Measurements from ENCODE around the gene PARD3B. TPM values are rescaled to one million over a fixed set of nuclear protein-coding genes. Genes with fewer than 3 reads are reported as not detected.

PARD3B gene
- total RNA-seq, 2 experiments from 2014 or later = 0.11 to 0.88 TPM

GRCh38 chr2:204634564-204634963, 89.3 kb downstream of the PARD3B start:
- POLR2A ChIA-PET = interaction anchor here (0.6 kb wide), 1 partner anchor 668 kb away, joined by 3 read pairs; no protein-coding TSS in a partner anchor
- no peak for DNase-seq
- Mint-ChIP-seq H3K4me1 (ENCODE audit: low read depth) (no peaks in the 10 kb centered on the region), H3K36me3 (ENCODE audit: low read depth) (no peaks in the 10 kb centered on the region), H3K27ac (no peak overlapping the region), H3K9me3 (no peaks in the 10 kb centered on the region), H3K4me3 (no peak overlapping the region), H3K27me3 (peaks cover 2% of the 10 kb centered on the region)
- no peak for ATAC-seq
- TF ChIP-seq CTCF (IDR thresholded peaks at IDR 0.05) = no peak
- CTCF ChIA-PET = no interaction called here
- intact Hi-C loops (cut with micrococcal nuclease) = no loop called here

GRCh38 chr2:204635478-204635877, 90.2 kb downstream of the PARD3B start:
- Mint-ChIP-seq H3K36me3 (ENCODE audit: low read depth) (no peaks in the 10 kb centered on the region), H3K9me3 (no peaks in the 10 kb centered on the region), H3K27me3 (peaks cover 3% of the 10 kb centered on the region), H3K4me1 (ENCODE audit: low read depth) (no peaks in the 10 kb centered on the region), H3K4me3 (no peak overlapping the region), H3K27ac (no peak overlapping the region)
- DNase-seq (no peak), ATAC-seq (no peak)
- CTCF ChIA-PET = no interaction called here
- intact Hi-C loops (cut with micrococcal nuclease) = no loop called here
- no peak for TF ChIP-seq CTCF (IDR thresholded peaks at IDR 0.05)
- POLR2A ChIA-PET = no interaction called here

- Mint-ChIP-seq H3K9me3 (no peaks in the 10 kb centered on the region), H3K27me3 (peaks cover 3% of the 10 kb centered on the region), H3K4me1 (ENCODE audit: low read depth) (no peaks in the 10 kb centered on the region), H3K27ac (no peak overlapping the region), H3K36me3 (ENCODE audit: low read depth) (no peaks in the 10 kb centered on the region), H3K4me3 (no peak overlapping the region)
- CTCF ChIA-PET = no interaction called here
- no peak for ATAC-seq
- no peak for DNase-seq
- intact Hi-C loops (cut with micrococcal nuclease) = no loop called here
- POLR2A ChIA-PET = no interaction called here
- TF ChIP-seq CTCF (IDR thresholded peaks at IDR 0.05) = no peak
Measured at GRCh38 chr2:204638471-204639194, 93.4 kb downstream of the PARD3B start.

GRCh38 chr2:204643326-204643725, 98.1 kb downstream of the PARD3B start:
- no peak for DNase-seq

More at GRCh38 chr2:204643326-204643725, 98.1 kb downstream of the PARD3B start:
- H3K36me3 Mint-ChIP-seq (ENCODE audit: low read depth) = no peaks in the 10 kb centered on the region
- H3K27ac Mint-ChIP-seq = no peak overlapping the region
- POLR2A ChIA-PET = no interaction called here
- peaks cover 5% of the 10 kb centered on the region for H3K27me3 Mint-ChIP-seq
- no peak for ATAC-seq
- no peaks in the 10 kb centered on the region for H3K9me3 Mint-ChIP-seq
- H3K4me3 Mint-ChIP-seq = no peak overlapping the region
- TF ChIP-seq CTCF (IDR thresholded peaks at IDR 0.05) = no peak
- H3K4me1 Mint-ChIP-seq (ENCODE audit: low read depth) = no peaks in the 10 kb centered on the region
- intact Hi-C loops (cut with micrococcal nuclease) = no loop called here
- CTCF ChIA-PET = no interaction called here
